ENCODE measurements around the gene FBXO24. TPM values are rescaled to one million over a fixed set of nuclear protein-coding genes. Genes with fewer than 3 reads are reported as not detected.

The FBXO24 gene
- total RNA-seq, 4 donors from 2014 or later: 0.34 to 0.44 TPM; not detected in 2

- TF ChIP-seq CTCF (IDR thresholded peaks at IDR 0.05; ENCODE audit: low read depth): no peak
Measured at GRCh38 chr7:100604028-100604975, 18.2 kb downstream of the FBXO24 start.

- no peak for TF ChIP-seq CTCF (IDR thresholded peaks at IDR 0.05; ENCODE audit: low read depth)
Measured at GRCh38 chr7:100604976-100605911, 19.1 kb downstream of the FBXO24 start.

- TF ChIP-seq CTCF (IDR thresholded peaks at IDR 0.05; ENCODE audit: low read depth): no peak
Measured at GRCh38 chr7:100606313-100606712, 20.2 kb downstream of the FBXO24 start.

- TF ChIP-seq CTCF (IDR thresholded peaks at IDR 0.05; ENCODE audit: low read depth): no peak
Measured at GRCh38 chr7:100607111-100607510, 21.0 kb downstream of the FBXO24 start.

- no peak for TF ChIP-seq CTCF (IDR thresholded peaks at IDR 0.05; ENCODE audit: low read depth)
Measured at GRCh38 chr7:100609958-100610357, 23.8 kb downstream of the FBXO24 start.

GRCh38 chr7:100611983-100612729, 26.0 kb downstream of the FBXO24 start, which contains the start of gene MOSPD3:
MOSPD3 (plus strand) TSS chr7:100612540; CDS start chr7:100612792, 252 bp downstream.
- no peak for TF ChIP-seq CTCF (IDR thresholded peaks at IDR 0.05; ENCODE audit: low read depth)

Measured in subcutaneous adipose tissue (tissue), 4 donors.